Transverse colon (tissue), 4 donors: ENCODE measurements around the gene STXBP3. TPM values are rescaled to one million over a fixed set of nuclear protein-coding genes. Genes with fewer than 3 reads are reported as not detected.

Source experiments
- DNase-seq: peaks from one replicate; pipeline ENCODE4 v3.0.0-alpha.2; 2019
- H3K27ac ChIP-seq, 4 donors: fragments of 200-600 bp; sonication (generic); 2 replicates each; pipeline ENCODE4 v1.5.1; 2016 to 2018; ENCODE audit warnings: inconsistent platforms in 4 of 4
- H3K27me3 ChIP-seq: fragments of 200-600 bp; sonication (generic); 2 replicates; pipeline ENCODE4 v1.5.1; 2017; ENCODE audit warnings: inconsistent platforms
- H3K36me3 ChIP-seq, 4 donors: fragments of 200-600 bp; sonication (generic); 2 replicates each; pipeline ENCODE4 v1.5.1; 2017 to 2019; ENCODE audit warnings: inconsistent platforms in 4 of 4
- H3K4me1 ChIP-seq, 4 donors: fragments of 200-600 bp; sonication (generic); 2 replicates each; pipeline ENCODE4 v1.5.1; 2017 to 2020; ENCODE audit warnings: inconsistent platforms in 4 of 4
- H3K4me3 ChIP-seq, 4 donors: fragments of 200-600 bp; sonication (generic); 1 replicate in 1 of 4; 2 replicates in 3 of 4; pipeline versions ENCODE4 v1.5.1 to v1.6.1; 2017 to 2019; ENCODE audit warnings: inconsistent platforms in 4 of 4
- H3K9me3 ChIP-seq, 2 donors: fragments of 200-600 bp; sonication (generic); 2 replicates each; pipeline ENCODE4 v1.5.1; 2017 to 2019; ENCODE audit warnings: inconsistent platforms in 2 of 2
- EP300 ChIP-seq: sonication (generic); formaldehyde crosslinking; IDR thresholded peaks from one replicate; pipeline ENCODE4 v1.6.1; 2017; ENCODE audit warnings: antibody characterized with exemption, low read depth
- POLR2A ChIP-seq: fragments of 450-650 bp; IDR thresholded peaks from one replicate; pipeline ENCODE4 v1.6.1; 2016; ENCODE audit warnings: antibody characterized with exemption, mild to moderate bottlenecking, moderate library complexity
- POLR2AphosphoS5 ChIP-seq, 3 donors: sonication (generic); formaldehyde crosslinking; IDR thresholded peaks; one replicate each; pipeline ENCODE4 v1.6.1; 2016; ENCODE audit warnings: antibody characterized with exemption in 3 of 3
- WGBS, 2 donors: methylation state at CpG; one replicate each; pipeline ENCODE4 v1.1.5; 2018; ENCODE audit warnings: low coverage in 1 of 2; 5-methylcytosine and 5-hydroxymethylcytosine counted together
- in situ Hi-C, 4 donors: fragments of 200-750 bp; cut with MboI; loops; one replicate each; pipeline versions ENCODE4 v1.15.0 to v1.15.1; 2017; ENCODE audit warnings: low sequenced_read_pairs in 3 of 4, low pct_ligation_motif_present in 1 of 4, low pct_unique_long_range_greater_than_20kb in 1 of 4
- intact Hi-C: fragments of 100-400 bp; cut with DNase I; formaldehyde crosslinking; loops from one replicate; pipeline ENCODE4 v1.15.1; 2023; ENCODE audit warnings: low total_unique reads
- total RNA-seq, 4 donors: library from RNA; depleted of rRNA; stranded (reverse); fragments of >200 nt; gene quantifications; one replicate each; pipeline ENCODE4 v1.1.0, GENCODE V29; 2016
- TF ChIP-seq, protein P1 (sequence below), 5 experiments: fragments of 200-600 bp in 3 of 5; fragments of 450-650 bp in 2 of 5; sonication (generic) in 3 of 5; IDR thresholded peaks; 1 replicate in 2 of 5; 2 replicates in 3 of 5; pipeline ENCODE4 v1.5.1; 2016 to 2017; ENCODE audit warnings: antibody characterized with exemption in 5 of 5, inconsistent platforms in 3 of 5, mild to moderate bottlenecking in 2 of 5, moderate library complexity in 1 of 5

STXBP3 gene
- total RNA-seq, 4 donors from 2014 or later = 33.3 to 134 (median 76.3) TPM

DNA sequence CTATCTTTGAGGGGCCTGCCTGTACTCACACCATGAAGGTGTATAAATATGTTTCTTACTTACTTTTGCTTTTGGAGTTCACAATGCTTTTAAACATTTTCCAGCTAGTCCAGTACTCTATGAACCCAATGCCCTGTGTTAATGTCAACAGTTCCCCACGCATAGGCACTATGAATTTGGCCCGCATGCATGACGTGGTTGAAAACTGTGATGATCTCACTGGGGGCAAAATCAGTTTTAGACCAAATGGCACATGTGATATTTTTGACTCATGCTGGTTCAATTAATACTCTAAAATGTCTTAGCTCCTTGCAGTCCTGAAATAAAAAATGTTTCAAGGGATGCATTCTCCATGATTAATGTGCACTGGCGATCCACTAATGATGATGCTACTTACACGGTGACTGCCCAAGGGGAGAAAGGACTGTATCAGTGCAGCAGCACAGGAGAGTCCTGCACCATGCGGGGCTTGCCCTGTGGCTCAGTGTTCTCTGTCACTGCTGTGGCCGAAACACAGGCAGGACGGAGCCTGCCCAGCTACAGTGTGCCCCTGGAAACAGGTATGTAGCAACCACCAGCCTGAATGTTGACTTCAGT, 18.0 kb upstream of the STXBP3 start:
- TF ChIP-seq EP300 (no peak), POLR2A (no peak), POLR2AphosphoS5 (IDR thresholded peaks at IDR 0.05) (no peak)
- TF ChIP-seq, protein P1, sequence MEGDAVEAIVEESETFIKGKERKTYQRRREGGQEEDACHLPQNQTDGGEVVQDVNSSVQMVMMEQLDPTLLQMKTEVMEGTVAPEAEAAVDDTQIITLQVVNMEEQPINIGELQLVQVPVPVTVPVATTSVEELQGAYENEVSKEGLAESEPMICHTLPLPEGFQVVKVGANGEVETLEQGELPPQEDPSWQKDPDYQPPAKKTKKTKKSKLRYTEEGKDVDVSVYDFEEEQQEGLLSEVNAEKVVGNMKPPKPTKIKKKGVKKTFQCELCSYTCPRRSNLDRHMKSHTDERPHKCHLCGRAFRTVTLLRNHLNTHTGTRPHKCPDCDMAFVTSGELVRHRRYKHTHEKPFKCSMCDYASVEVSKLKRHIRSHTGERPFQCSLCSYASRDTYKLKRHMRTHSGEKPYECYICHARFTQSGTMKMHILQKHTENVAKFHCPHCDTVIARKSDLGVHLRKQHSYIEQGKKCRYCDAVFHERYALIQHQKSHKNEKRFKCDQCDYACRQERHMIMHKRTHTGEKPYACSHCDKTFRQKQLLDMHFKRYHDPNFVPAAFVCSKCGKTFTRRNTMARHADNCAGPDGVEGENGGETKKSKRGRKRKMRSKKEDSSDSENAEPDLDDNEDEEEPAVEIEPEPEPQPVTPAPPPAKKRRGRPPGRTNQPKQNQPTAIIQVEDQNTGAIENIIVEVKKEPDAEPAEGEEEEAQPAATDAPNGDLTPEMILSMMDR (IDR thresholded peaks at IDR 0.05) = no peak
- Histone ChIP-seq H3K9me3 (no peaks in the 10 kb centered on the region), H3K27me3 (no peaks in the 10 kb centered on the region), H3K36me3 (no peaks in the 10 kb centered on the region), H3K27ac (no peak overlapping the region), H3K4me1 (peaks cover 0 to 8% (median 0%) of the 10 kb centered on the region in 4 donors), H3K4me3 (no peak overlapping the region)
- intact Hi-C loops (no loop called here), in situ Hi-C loops (no loop called here)
- 87 to 92% methylated on average over 2 to 8 of the region's 8 CpGs for WGBS, 2 donors
- no peak for DNase-seq

DNA sequence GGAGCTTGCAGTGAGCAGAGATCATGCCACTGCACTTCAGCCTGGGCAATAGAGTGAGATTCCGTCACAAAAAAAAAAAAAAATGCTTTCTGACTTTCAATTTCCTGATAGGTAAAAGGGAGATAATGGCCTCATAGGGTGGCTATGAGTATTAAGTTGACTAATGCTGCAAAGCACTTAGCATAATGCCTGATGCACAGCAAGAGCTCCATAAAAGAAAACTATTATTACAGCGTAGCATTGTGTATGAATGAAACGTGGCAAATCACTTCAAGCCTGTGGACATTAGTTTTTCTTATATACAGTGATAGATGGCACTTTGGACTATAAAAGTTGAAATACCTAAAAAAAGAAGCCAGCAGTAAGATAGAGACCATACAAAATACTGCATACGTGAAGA, 17.0 kb upstream of the STXBP3 start:
- intact Hi-C loops = no loop called here
- in situ Hi-C loops = no loop called here
- WGBS, 2 donors = 87% methylated on average over 4 of the region's 4 CpGs

DNA sequence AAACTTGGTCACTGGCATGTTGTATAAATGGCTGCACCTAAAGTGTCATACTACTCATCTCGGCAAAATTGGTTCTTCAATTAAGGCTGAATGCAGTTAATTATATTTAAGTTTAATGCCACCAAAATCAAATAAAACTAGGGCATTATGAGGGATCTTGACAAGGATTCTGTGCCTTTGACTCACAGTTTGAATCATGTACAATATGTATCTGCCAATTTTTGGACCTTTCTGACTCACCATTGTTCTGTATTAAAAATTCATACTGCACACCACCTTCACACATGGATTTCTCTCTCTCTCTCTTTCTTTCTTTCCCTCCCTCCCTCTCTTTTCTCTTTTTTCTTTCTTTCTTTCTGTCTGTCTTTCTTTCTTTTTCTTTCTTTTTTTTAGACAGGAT, 14.1 kb upstream of the STXBP3 start:
- WGBS, 2 donors = 71 to 97% methylated on average over 1 of the region's 1 CpG
- Histone ChIP-seq H3K9me3 (no peaks in the 10 kb centered on the region), H3K27ac (no peak overlapping the region), H3K4me3 (no peak overlapping the region), H3K27me3 (peaks cover 6% of the 10 kb centered on the region), H3K36me3 (no peaks in the 10 kb centered on the region), H3K4me1 (no peaks in the 10 kb centered on the region)
- TF ChIP-seq, protein P1 (IDR thresholded peaks at IDR 0.05) = no peak
- TF ChIP-seq POLR2AphosphoS5 (IDR thresholded peaks at IDR 0.05) (no peak), EP300 (no peak), POLR2A (no peak)
- in situ Hi-C loops (no loop called here), intact Hi-C loops (no loop called here)
- DNase-seq = no peak

More for the DNA sequence above, 17.0 kb upstream of the STXBP3 start:
- TF ChIP-seq EP300 = no peak
- TF ChIP-seq, protein P1 (IDR thresholded peaks at IDR 0.05) = no peak
- no peak for TF ChIP-seq POLR2A
- TF ChIP-seq POLR2AphosphoS5 (IDR thresholded peaks at IDR 0.05) = no peak
- Histone ChIP-seq H3K4me1 (peaks cover 0 to 8% (median 0%) of the 10 kb centered on the region in 4 donors), H3K4me3 (no peak overlapping the region), H3K9me3 (no peaks in the 10 kb centered on the region), H3K27me3 (no peaks in the 10 kb centered on the region), H3K36me3 (no peaks in the 10 kb centered on the region), H3K27ac (no peak overlapping the region)
- no peak for DNase-seq

DNA sequence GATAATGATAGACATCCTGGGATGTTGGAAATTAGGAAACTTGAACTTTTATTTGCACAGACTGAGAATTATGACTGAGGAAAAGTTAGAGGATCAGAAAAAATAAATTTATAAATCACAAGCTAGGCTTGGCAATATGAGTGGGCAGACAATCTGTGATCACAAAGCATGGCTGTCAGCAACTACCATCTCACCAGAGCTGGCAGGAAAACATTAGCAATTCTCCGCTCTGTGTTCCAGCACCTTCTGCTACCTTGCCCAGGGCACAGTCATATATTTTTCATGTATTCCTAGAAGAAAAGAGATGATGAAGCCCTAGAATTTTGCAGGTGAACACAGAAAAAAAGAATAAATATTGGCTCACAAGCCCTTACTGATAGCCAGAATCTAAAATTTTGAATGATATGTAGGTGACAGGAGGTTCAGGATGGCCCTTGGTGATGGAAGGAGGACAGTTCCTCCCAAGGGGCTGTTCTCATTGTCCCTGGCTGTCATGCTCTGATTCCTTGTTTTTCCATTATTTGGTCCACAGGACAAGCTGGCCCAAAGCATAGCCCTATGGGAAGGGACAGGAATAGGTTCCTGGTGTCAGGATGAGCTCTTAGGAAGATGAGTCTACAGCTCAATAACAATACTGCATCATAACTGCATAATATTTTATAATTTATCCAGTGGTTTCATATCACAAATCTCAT, 12.2 kb upstream of the STXBP3 start:
- Histone ChIP-seq H3K4me3 (no peak overlapping the region), H3K27ac (no peak overlapping the region), H3K4me1 (no peaks in the 10 kb centered on the region), H3K9me3 (no peaks in the 10 kb centered on the region), H3K27me3 (peaks cover 6% of the 10 kb centered on the region), H3K36me3 (no peaks in the 10 kb centered on the region)
- 100% methylated on average over 1 of the region's 1 CpG for WGBS, 2 donors
- DNase-seq = no peak
- intact Hi-C loops (no loop called here), in situ Hi-C loops (no loop called here)
- TF ChIP-seq POLR2A (no peak), POLR2AphosphoS5 (IDR thresholded peaks at IDR 0.05) (no peak), EP300 (no peak)
- TF ChIP-seq, protein P1 (IDR thresholded peaks at IDR 0.05) = no peak
